H1 (cell line): ENCODE measurements around the gene EEIG2. TPM values are rescaled to one million over a fixed set of nuclear protein-coding genes. Genes with fewer than 3 reads are reported as not detected.

Experiments used
- CTCF ChIA-PET: fragments of 300-600 bp; sonication (Branson Sonifier 250); formaldehyde crosslinking; loops from one replicate; lab custom pipeline; 2021; ENCODE audit not compliant: partially characterized antibody; lab: Charles Lee
- POLR2A ChIA-PET: fragments of 300-600 bp; sonication (Branson Sonifier 250); formaldehyde crosslinking; loops from one replicate; lab custom pipeline; 2021; ENCODE audit warnings: inconsistent platforms; ENCODE audit not compliant: partially characterized antibody; lab: Charles Lee
- DNase-seq, 2 experiments: peaks; one replicate each; pipeline versions ENCODE4 v3.0.0 to v3.0.0-alpha.2; 2010 to 2022; ENCODE audit warnings: low spot score in 2 of 2, low read depth in 1 of 2, mixed read lengths in 1 of 2
- FAIRE-seq: peaks from 2 replicates; lab custom pipeline; 2011; peaks lifted over from hg19 to GRCh38; lab: Jason Lieb, UNC
- H2AFZ ChIP-seq: 2 replicates; pipeline ENCODE4 v1.8.1; 2012; ENCODE audit warnings: low read length, inconsistent platforms
- H2AK5ac ChIP-seq: 2 replicates; pipeline ENCODE4 v1.6.1; 2013; ENCODE audit warnings: low read depth, low read length
- H2BK120ac ChIP-seq: replicated peaks from 2 replicates; pipeline ENCODE3; 2013; ENCODE audit warnings: low read depth, low read length, inconsistent platforms
- H2BK12ac ChIP-seq: 2 replicates; pipeline ENCODE4 v1.6.1; 2013; ENCODE audit warnings: low read depth, low read length
- H2BK15ac ChIP-seq: 2 replicates; pipeline ENCODE4 v1.6.1; 2013; ENCODE audit warnings: low read length
- H2BK20ac ChIP-seq: 2 replicates; pipeline ENCODE4 v1.6.1; 2013; ENCODE audit warnings: low read length
- H2BK5ac ChIP-seq: 2 replicates; pipeline ENCODE4 v1.6.1; 2013; ENCODE audit warnings: low read depth, low read length
- H3K14ac ChIP-seq: 2 replicates; pipeline ENCODE4 v1.6.1; 2013; ENCODE audit warnings: inconsistent platforms; ENCODE audit not compliant: insufficient read length
- H3K18ac ChIP-seq: 2 replicates; pipeline ENCODE4 v1.6.1; 2013; ENCODE audit warnings: low read length; ENCODE audit errors: extremely low read depth
- H3K23ac ChIP-seq: 2 replicates; pipeline ENCODE4 v1.6.1; 2013; ENCODE audit warnings: inconsistent platforms; ENCODE audit not compliant: insufficient read length
- H3K23me2 ChIP-seq: 2 replicates; pipeline ENCODE4 v1.6.1; 2013; ENCODE audit warnings: low read depth, low read length
- H3K27ac ChIP-seq: 2 replicates; pipeline ENCODE4 v1.6.1; 2011; ENCODE audit warnings: low read depth, low read length, inconsistent platforms
- H3K27me3 ChIP-seq, 4 experiments: replicated peaks in 1 of 4; 1 replicate in 1 of 4; 2 replicates in 3 of 4; pipeline versions ENCODE4 v1.6.1 to v1.8.1; 2011 to 2013; ENCODE audit warnings: low read length in 3 of 4, mild to moderate bottlenecking in 3 of 4, inconsistent platforms in 2 of 4, mixed read lengths in 2 of 4, moderate library complexity in 1 of 4; ENCODE audit not compliant: control insufficient read depth in 3 of 4, insufficient read depth in 3 of 4; ENCODE audit errors: extremely low read depth in 1 of 4
- H3K36me3 ChIP-seq, 4 experiments: 2 replicates each; pipeline versions ENCODE4 v1.6.1 to v1.8.1; 2011 to 2013; ENCODE audit warnings: mild to moderate bottlenecking in 4 of 4, low read length in 3 of 4, moderate library complexity in 2 of 4, control low read depth in 1 of 4, inconsistent platforms in 1 of 4; ENCODE audit not compliant: insufficient read depth in 4 of 4, control insufficient read depth in 2 of 4
- H3K4ac ChIP-seq: replicated peaks from 2 replicates; pipeline ENCODE3; 2013; ENCODE audit warnings: low read length, low read depth, mixed read lengths, inconsistent platforms; ENCODE audit not compliant: insufficient read length
- H3K4me1 ChIP-seq, 4 experiments: replicated peaks in 1 of 4; 1 replicate in 1 of 4; 2 replicates in 3 of 4; pipeline versions ENCODE4 v1.6.1 to v1.8.1; 2011 to 2013; ENCODE audit warnings: low read length in 3 of 4, inconsistent platforms in 2 of 4, mixed read lengths in 1 of 4; ENCODE audit not compliant: insufficient read depth in 4 of 4, control insufficient read depth in 3 of 4
- H3K4me2 ChIP-seq, 2 experiments: 2 replicates each; pipeline versions ENCODE4 v1.6.1 to v1.8.1; 2011 to 2013; ENCODE audit warnings: low read depth in 2 of 2, low read length in 2 of 2, control low read depth in 1 of 2, inconsistent platforms in 1 of 2, mild to moderate bottlenecking in 1 of 2; ENCODE audit not compliant: insufficient read depth in 1 of 2
- H3K4me3 ChIP-seq, 4 experiments: fragments of 200-600, 300-600 bp in 1 of 4; sonication (generic), shearing (Covaris generic), sonication (Bioruptor Twin) in 1 of 4; 2 replicates each; pipeline versions ENCODE4 v1.5.1 to v1.8.1; 2011 to 2016; ENCODE audit warnings: low read length in 4 of 4, low read depth in 3 of 4, control low read depth in 2 of 4, inconsistent platforms in 2 of 4, mild to moderate bottlenecking in 2 of 4, mixed read lengths in 1 of 4, moderate library complexity in 1 of 4; ENCODE audit not compliant: insufficient read depth in 2 of 4; ENCODE audit errors: extremely low read depth in 1 of 4
- H3K56ac ChIP-seq: replicated peaks from 2 replicates; pipeline ENCODE3; 2013; ENCODE audit warnings: low read depth, mild to moderate bottlenecking, mixed read lengths, low read length, inconsistent platforms; ENCODE audit not compliant: insufficient read length
- H3K79me1 ChIP-seq: 2 replicates; pipeline ENCODE4 v1.6.1; 2013; ENCODE audit warnings: low read depth, low read length, control low read depth
- H3K79me2 ChIP-seq, 2 experiments: 2 replicates each; pipeline versions ENCODE4 v1.6.1 to v1.8.1; 2012 to 2013; ENCODE audit warnings: low read length in 2 of 2, mild to moderate bottlenecking in 2 of 2, inconsistent platforms in 1 of 2; ENCODE audit not compliant: insufficient read depth in 2 of 2, control insufficient read depth in 1 of 2
- H3K9ac ChIP-seq, 4 experiments: replicated peaks in 1 of 4; 1 replicate in 1 of 4; 2 replicates in 3 of 4; pipeline versions ENCODE4 v1.6.1 to v1.8.1; 2011 to 2013; ENCODE audit warnings: low read depth in 3 of 4, low read length in 3 of 4, control low read depth in 2 of 4, mild to moderate bottlenecking in 2 of 4, moderate library complexity in 2 of 4, inconsistent platforms in 1 of 4; ENCODE audit errors: extremely low read depth in 1 of 4
- H3K9me3 ChIP-seq, 2 experiments: 2 replicates each; pipeline versions ENCODE4 v1.6.1 to v1.8.1; 2012 to 2013; ENCODE audit warnings: mild to moderate bottlenecking in 2 of 2, moderate library complexity in 2 of 2, control low read depth in 1 of 2, inconsistent platforms in 1 of 2, low read depth in 1 of 2, low read length in 1 of 2, mixed read lengths in 1 of 2; ENCODE audit not compliant: insufficient read depth in 2 of 2
- H4K20me1 ChIP-seq, 2 experiments: replicated peaks in 1 of 2; 2 replicates each; pipeline versions ENCODE3 to v1.8.1; 2011 to 2013; ENCODE audit warnings: inconsistent platforms in 2 of 2, low read length in 2 of 2, mild to moderate bottlenecking in 1 of 2; ENCODE audit not compliant: insufficient read depth in 2 of 2, control insufficient read depth in 1 of 2
- H4K5ac ChIP-seq: 2 replicates; pipeline ENCODE4 v1.6.1; 2013; ENCODE audit warnings: low read length, low read depth, mixed read lengths, inconsistent platforms; ENCODE audit not compliant: insufficient read length
- H4K8ac ChIP-seq: 2 replicates; pipeline ENCODE4 v1.8.0; 2013; ENCODE audit warnings: mild to moderate bottlenecking, moderate library complexity, low read length, inconsistent platforms; ENCODE audit not compliant: insufficient read depth; ENCODE audit errors: extremely low read depth
- H4K91ac ChIP-seq: replicated peaks from 2 replicates; pipeline ENCODE3; 2013; ENCODE audit warnings: low read length, mixed read lengths, inconsistent platforms; ENCODE audit not compliant: insufficient read length
- CREB1 ChIP-seq: IDR thresholded peaks from 2 replicates; pipeline ENCODE4 v1.6.1; 2012; ENCODE audit warnings: inconsistent platforms
- EP300 ChIP-seq, 2 experiments: IDR thresholded peaks; 1 replicate in 1 of 2; 2 replicates in 1 of 2; pipeline ENCODE4 v1.6.1; 2011 to 2012; ENCODE audit warnings: low read depth in 2 of 2, low read length in 2 of 2, mild to moderate bottlenecking in 2 of 2, borderline replicate concordance in 1 of 2, inconsistent platforms in 1 of 2, moderate library complexity in 1 of 2
- HDAC6 ChIP-seq: IDR thresholded peaks from one replicate; pipeline ENCODE4 v1.7.1; 2012; ENCODE audit warnings: low read depth, mild to moderate bottlenecking, inconsistent platforms, low read length, moderate library complexity
- NANOG ChIP-seq: IDR thresholded peaks from 2 replicates; pipeline ENCODE4 v1.6.1; 2011; ENCODE audit warnings: low read length, low read depth, mild to moderate bottlenecking, inconsistent platforms; ENCODE audit not compliant: insufficient read depth, poor library complexity, severe bottlenecking
- RBBP5 ChIP-seq: IDR thresholded peaks from 2 replicates; pipeline ENCODE4 v1.7.1; 2012; ENCODE audit warnings: low read depth, mild to moderate bottlenecking, inconsistent platforms, low read length, moderate library complexity, borderline replicate concordance
- SIX5 ChIP-seq: IDR thresholded peaks from 2 replicates; pipeline ENCODE4 v1.6.1; 2011; ENCODE audit warnings: mild to moderate bottlenecking, low read depth, low read length
- WGBS, 2 experiments: shearing (Covaris generic) in 1 of 2; methylation state at CpG; one replicate each; pipeline versions ENCODE4 v1.1.6 to v1.1.7; 2013 to 2015; ENCODE audit warnings: low lambda C conversion rate in 2 of 2, mixed read lengths in 2 of 2, inconsistent platforms in 1 of 2, low coverage in 1 of 2, missing lambda C conversion rate in 1 of 2; ENCODE audit not compliant: insufficient replicate concordance in 2 of 2, insufficient coverage in 1 of 2, insufficient read length in 1 of 2; ENCODE audit errors: extremely low coverage in 1 of 2, missing lambda C conversion rate in 1 of 2; 5-methylcytosine and 5-hydroxymethylcytosine counted together
- polyA plus RNA-seq, 7 experiments: library from polyadenylated mRNA; depleted of rRNA in 3 of 7; stranded (reverse) in 5 of 7; unstranded in 2 of 7; fragments of >200 nt in 5 of 7; fragments of 200-250 nt in 2 of 7; gene quantifications; 1 replicate in 5 of 7; 2 replicates in 1 of 7; 4 replicates in 1 of 7; pipeline versions ENCODE4 v1.2.1 to v1.2.3, GENCODE V29; 2011 to 2013; ENCODE audit warnings: missing spikeins in 2 of 7, mixed read lengths in 2 of 7
- total RNA-seq: library from RNA; stranded (reverse); fragmentation: NEBNext Ultra II Directional; extraction: Animal tissue kit (Norgen Biotek cat#: 25700); gene quantifications from 2 replicates; pipeline ENCODE4 v1.2.1, GENCODE V29; 2021
- TF ChIP-seq, protein P1 (sequence below): IDR thresholded peaks from 2 replicates; pipeline ENCODE4 v1.6.1; 2012; ENCODE audit warnings: inconsistent platforms

EEIG2 gene
- total and polyA plus RNA-seq, 2 of the 8 experiments (the other 6 are each of a cell fraction or from before 2014, with no cell fraction given) = 6.1 to 20.1 TPM

DNA sequence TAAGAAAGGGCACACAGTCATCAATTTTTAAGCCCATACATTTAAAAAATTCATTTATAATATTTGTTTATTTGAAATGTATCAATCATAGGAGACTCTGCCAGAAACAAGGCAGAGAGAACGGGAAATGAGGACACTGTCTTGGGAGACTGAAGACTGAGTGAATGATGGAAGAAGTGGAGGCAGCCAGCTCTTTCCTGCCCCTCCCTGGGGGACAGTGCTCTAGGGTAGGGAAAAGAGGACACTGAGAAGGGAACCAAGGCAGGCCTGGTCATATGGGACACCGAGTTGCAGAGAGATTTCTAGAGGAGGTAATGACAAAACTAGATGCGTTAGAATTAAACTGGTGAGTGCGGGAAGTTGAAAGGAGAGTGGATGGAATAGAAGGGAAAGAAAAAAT lies 31.6 kb downstream of the EEIG2 start:
- no peak overlapping the region; the same call in 1 of the 2 replicates for H2AK5ac ChIP-seq
- H3K56ac ChIP-seq = no peak overlapping the region
- no peaks in the 10 kb centered on the region for H3K27me3 ChIP-seq
- peaks cover 0 to 2% (median 0%) of the 10 kb centered on the region in 4 experiments; a peak in 1 of 7 replicates for H3K4me1 ChIP-seq
- peaks cover 2% of the 10 kb centered on the region; the same call in 1 of the 2 replicates for H3K79me1 ChIP-seq
- 90 to 100% methylated on average over 2 to 4 of the region's 4 CpGs for WGBS, 2 experiments
- FAIRE-seq (no peak), DNase-seq (no peak)
- no peak overlapping the region for H3K4me3 ChIP-seq
- no peak overlapping the region for H2BK15ac ChIP-seq
- no peak overlapping the region for H4K8ac ChIP-seq
- H2AFZ ChIP-seq = no peak overlapping the region
- H2BK5ac ChIP-seq = no peak overlapping the region
- POLR2A ChIA-PET = no interaction called here
- no peaks in the 10 kb centered on the region for H3K36me3 ChIP-seq
- no peak overlapping the region for H2BK120ac ChIP-seq
- TF ChIP-seq, protein P1, sequence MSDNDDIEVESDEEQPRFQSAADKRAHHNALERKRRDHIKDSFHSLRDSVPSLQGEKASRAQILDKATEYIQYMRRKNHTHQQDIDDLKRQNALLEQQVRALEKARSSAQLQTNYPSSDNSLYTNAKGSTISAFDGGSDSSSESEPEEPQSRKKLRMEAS = no peak
- TF ChIP-seq HDAC6 = no peak
- no peak for TF ChIP-seq CREB1
- no peak for TF ChIP-seq RBBP5
- no peak for TF ChIP-seq NANOG
- TF ChIP-seq EP300 (IDR thresholded peaks at IDR 0.05; ENCODE audit: borderline replicate concordance in 1 of 2, low read depth in 2 of 2, low read length in 2 of 2) = no peak
- no peak for TF ChIP-seq SIX5
- TF ChIP-seq, all 59 proteins: peak for 0
- H2BK20ac ChIP-seq = no peak overlapping the region
- H3K4ac ChIP-seq = no peak overlapping the region
- H3K9me3 ChIP-seq = no peaks in the 10 kb centered on the region
- no peak overlapping the region for H3K4me2 ChIP-seq
- no peaks in the 10 kb centered on the region for H3K23me2 ChIP-seq
- no peak overlapping the region for H4K91ac ChIP-seq
- no peak overlapping the region for H3K9ac ChIP-seq
- no peak overlapping the region for H3K23ac ChIP-seq
- H3K18ac ChIP-seq = no peak overlapping the region
- H4K20me1 ChIP-seq = peaks cover 2 to 3% of the 10 kb centered on the region in 2 experiments
- CTCF ChIA-PET = interaction anchor here (1.0 kb wide), 1 partner anchor 54 kb away, joined by 3 read pairs; no protein-coding TSS in a partner anchor
- H3K79me2 ChIP-seq = peaks cover 0 to 31% of the 10 kb centered on the region in 2 experiments; a peak in 2 of 4 replicates
- H2BK12ac ChIP-seq = no peak overlapping the region
- no peak overlapping the region for H3K14ac ChIP-seq
- H3K27ac ChIP-seq = no peak overlapping the region
- no peak overlapping the region for H4K5ac ChIP-seq
